Osteoblast (primary cell): ENCODE results near the gene SNCAIP. TPM values are rescaled to one million over a fixed set of nuclear protein-coding genes. Genes with fewer than 3 reads are reported as not detected.

Experiments used
- DNase-seq: peaks from one replicate; pipeline ENCODE4 v3.0.0; 2011; ENCODE audit warnings: low spot score, mixed read lengths; ENCODE audit not compliant: insufficient read length; ENCODE audit errors: missing footprints
- H2AFZ ChIP-seq: 2 replicates; pipeline ENCODE4 v1.6.0; 2011; ENCODE audit warnings: mild to moderate bottlenecking, low read length
- H3K27ac ChIP-seq: 2 replicates; pipeline ENCODE4 v1.5.1; 2011; ENCODE audit warnings: mild to moderate bottlenecking, low read depth, low read length, moderate library complexity
- H3K27me3 ChIP-seq: 2 replicates; pipeline ENCODE4 v1.6.0; 2012; ENCODE audit warnings: mild to moderate bottlenecking, control low read depth, inconsistent platforms, low read length, moderate library complexity; ENCODE audit not compliant: insufficient read depth
- H3K36me3 ChIP-seq: 2 replicates; pipeline ENCODE4 v1.5.1; 2011; ENCODE audit warnings: mild to moderate bottlenecking, low read length, control low read depth, moderate library complexity; ENCODE audit not compliant: insufficient read depth
- H3K4me1 ChIP-seq: 2 replicates; pipeline ENCODE4 v1.5.1; 2011; ENCODE audit warnings: mild to moderate bottlenecking, low read length, control low read depth, moderate library complexity; ENCODE audit not compliant: insufficient read depth
- H3K4me2 ChIP-seq: 2 replicates; pipeline ENCODE4 v1.6.0; 2011; ENCODE audit warnings: mild to moderate bottlenecking, low read length; ENCODE audit not compliant: insufficient read depth
- H3K4me3 ChIP-seq: fragments of 200-600 bp; sonication (generic); 3 replicates; pipeline ENCODE4 v1.5.1; 2012; ENCODE audit warnings: mild to moderate bottlenecking, low read length, inconsistent platforms; ENCODE audit not compliant: insufficient read depth
- H3K79me2 ChIP-seq: 2 replicates; pipeline ENCODE4 v1.6.0; 2012; ENCODE audit warnings: mild to moderate bottlenecking, low read length, control low read depth, inconsistent platforms; ENCODE audit not compliant: insufficient read depth
- H3K9me3 ChIP-seq: 2 replicates; pipeline ENCODE4 v1.5.1; 2011; ENCODE audit warnings: low read depth, low read length, control low read depth
- H4K20me1 ChIP-seq: 2 replicates; pipeline ENCODE4 v1.6.0; 2012; ENCODE audit warnings: mild to moderate bottlenecking, low read length, control low read depth; ENCODE audit not compliant: insufficient read depth
- total RNA-seq: library from RNA; depleted of rRNA; stranded (reverse); fragments of >200 nt; gene quantifications from 2 replicates; pipeline ENCODE4 v1.2.3, GENCODE V29; 2012
- TF ChIP-seq, protein P1 (sequence below): IDR thresholded peaks from 2 replicates; pipeline ENCODE4 v1.5.1; 2011; ENCODE audit warnings: mild to moderate bottlenecking, low read depth, low read length, moderate library complexity; ENCODE audit errors: extremely low read depth

Gene SNCAIP
- total RNA-seq, 1 donor: 6.2 TPM

DNA sequence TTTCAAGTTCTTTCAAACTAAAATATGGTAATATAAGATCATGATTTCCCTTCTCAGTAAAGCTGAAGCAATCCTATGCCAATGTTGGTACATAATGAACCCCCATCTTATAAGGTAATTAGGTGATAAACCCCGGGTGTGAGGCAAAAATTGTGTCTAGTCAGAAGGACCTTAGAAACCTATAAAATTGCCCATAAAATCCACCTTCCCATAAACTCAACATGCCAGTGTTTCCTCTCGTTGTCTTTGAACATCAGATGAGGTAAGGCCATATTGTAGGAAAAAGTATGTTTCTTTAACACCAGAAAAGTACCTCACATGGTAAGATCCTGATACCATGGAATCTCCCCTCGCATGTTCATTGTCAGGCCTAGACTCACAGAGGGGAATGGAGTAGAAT is 43.3 kb downstream of the SNCAIP start:
- H4K20me1 ChIP-seq: no peaks in the 10 kb centered on the region
- H3K79me2 ChIP-seq: no peaks in the 10 kb centered on the region
- no peaks in the 10 kb centered on the region for H3K36me3 ChIP-seq

GRCh38 chr5:122356855-122357254 is 44.8 kb downstream of the SNCAIP start:
- Histone ChIP-seq H3K36me3 (no peaks in the 10 kb centered on the region), H3K4me2 (no peak overlapping the region), H3K79me2 (no peaks in the 10 kb centered on the region), H3K4me3 (no peak overlapping the region), H3K4me1 (no peaks in the 10 kb centered on the region), H4K20me1 (no peaks in the 10 kb centered on the region), H3K9me3 (no peaks in the 10 kb centered on the region), H2AFZ (no peak overlapping the region), H3K27ac (no peak overlapping the region), H3K27me3 (no peaks in the 10 kb centered on the region)
- TF ChIP-seq, protein P1, sequence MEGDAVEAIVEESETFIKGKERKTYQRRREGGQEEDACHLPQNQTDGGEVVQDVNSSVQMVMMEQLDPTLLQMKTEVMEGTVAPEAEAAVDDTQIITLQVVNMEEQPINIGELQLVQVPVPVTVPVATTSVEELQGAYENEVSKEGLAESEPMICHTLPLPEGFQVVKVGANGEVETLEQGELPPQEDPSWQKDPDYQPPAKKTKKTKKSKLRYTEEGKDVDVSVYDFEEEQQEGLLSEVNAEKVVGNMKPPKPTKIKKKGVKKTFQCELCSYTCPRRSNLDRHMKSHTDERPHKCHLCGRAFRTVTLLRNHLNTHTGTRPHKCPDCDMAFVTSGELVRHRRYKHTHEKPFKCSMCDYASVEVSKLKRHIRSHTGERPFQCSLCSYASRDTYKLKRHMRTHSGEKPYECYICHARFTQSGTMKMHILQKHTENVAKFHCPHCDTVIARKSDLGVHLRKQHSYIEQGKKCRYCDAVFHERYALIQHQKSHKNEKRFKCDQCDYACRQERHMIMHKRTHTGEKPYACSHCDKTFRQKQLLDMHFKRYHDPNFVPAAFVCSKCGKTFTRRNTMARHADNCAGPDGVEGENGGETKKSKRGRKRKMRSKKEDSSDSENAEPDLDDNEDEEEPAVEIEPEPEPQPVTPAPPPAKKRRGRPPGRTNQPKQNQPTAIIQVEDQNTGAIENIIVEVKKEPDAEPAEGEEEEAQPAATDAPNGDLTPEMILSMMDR: no peak
- peak; percentile 11 for DNase-seq

More for the DNA sequence above, 43.3 kb downstream of the SNCAIP start:
- H3K4me1 ChIP-seq: no peaks in the 10 kb centered on the region
- TF ChIP-seq, protein P1: no peak
- no peak overlapping the region for H3K27ac ChIP-seq
- H3K4me2 ChIP-seq: no peak overlapping the region
- H2AFZ ChIP-seq: no peak overlapping the region
- no peaks in the 10 kb centered on the region for H3K27me3 ChIP-seq
- no peak overlapping the region for H3K4me3 ChIP-seq
- no peak for DNase-seq
- no peaks in the 10 kb centered on the region for H3K9me3 ChIP-seq

GRCh38 chr5:122358372-122358979 is 46.4 kb downstream of the SNCAIP start:
- Histone ChIP-seq H3K9me3 (no peaks in the 10 kb centered on the region), H3K4me2 (no peak overlapping the region)

GRCh38 chr5:122362361-122362760 is 50.3 kb downstream of the SNCAIP start:
- peaks cover 3% of the 10 kb centered on the region for H3K4me1 ChIP-seq
- no peak overlapping the region for H3K4me3 ChIP-seq
- H3K27ac ChIP-seq: no peak overlapping the region
- TF ChIP-seq, protein P1: no peak
- no peaks in the 10 kb centered on the region for H3K9me3 ChIP-seq
- peak; percentile 51 for DNase-seq
- H3K36me3 ChIP-seq: no peaks in the 10 kb centered on the region
- no peaks in the 10 kb centered on the region for H4K20me1 ChIP-seq
- no peaks in the 10 kb centered on the region for H3K27me3 ChIP-seq
- H2AFZ ChIP-seq: no peak overlapping the region
- H3K4me2 ChIP-seq: no peak overlapping the region
- H3K79me2 ChIP-seq: no peaks in the 10 kb centered on the region

More at GRCh38 chr5:122358372-122358979, 46.4 kb downstream of the SNCAIP start:
- Histone ChIP-seq H3K4me3 (no peak overlapping the region), H2AFZ (no peak overlapping the region), H3K4me1 (peaks cover 3% of the 10 kb centered on the region), H3K79me2 (no peaks in the 10 kb centered on the region), H3K27me3 (no peaks in the 10 kb centered on the region), H4K20me1 (no peaks in the 10 kb centered on the region), H3K36me3 (no peaks in the 10 kb centered on the region), H3K27ac (no peak overlapping the region)
- DNase-seq: no peak
- TF ChIP-seq, protein P1: no peak
